ENCODE measurements around the gene CACHD1.

Gene CACHD1

DNA sequence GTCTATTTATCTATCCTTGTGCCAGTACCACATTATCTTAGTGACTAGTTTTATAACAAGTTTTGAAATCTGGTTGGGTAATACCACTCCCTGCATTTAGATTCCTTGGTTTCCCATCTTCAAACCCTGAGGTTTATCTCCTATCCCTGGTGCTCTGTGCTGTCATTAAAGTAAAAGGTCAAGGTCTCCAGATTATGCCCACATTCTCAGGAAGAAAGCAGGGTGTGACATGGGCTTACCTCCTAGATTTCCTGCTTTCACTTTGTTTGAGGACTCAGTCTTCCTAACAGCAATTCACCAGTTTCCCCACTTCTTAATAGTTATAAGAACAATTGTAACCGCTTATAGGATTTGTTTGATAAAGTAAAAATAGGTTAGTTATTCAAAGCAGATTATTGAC, 86.0 kb downstream of the CACHD1 start:
- DNase-seq, result no peak

- no peak for DNase-seq
Measured at GRCh38 chr1:64561993-64562392, 92.1 kb downstream of the CACHD1 start.

DNA sequence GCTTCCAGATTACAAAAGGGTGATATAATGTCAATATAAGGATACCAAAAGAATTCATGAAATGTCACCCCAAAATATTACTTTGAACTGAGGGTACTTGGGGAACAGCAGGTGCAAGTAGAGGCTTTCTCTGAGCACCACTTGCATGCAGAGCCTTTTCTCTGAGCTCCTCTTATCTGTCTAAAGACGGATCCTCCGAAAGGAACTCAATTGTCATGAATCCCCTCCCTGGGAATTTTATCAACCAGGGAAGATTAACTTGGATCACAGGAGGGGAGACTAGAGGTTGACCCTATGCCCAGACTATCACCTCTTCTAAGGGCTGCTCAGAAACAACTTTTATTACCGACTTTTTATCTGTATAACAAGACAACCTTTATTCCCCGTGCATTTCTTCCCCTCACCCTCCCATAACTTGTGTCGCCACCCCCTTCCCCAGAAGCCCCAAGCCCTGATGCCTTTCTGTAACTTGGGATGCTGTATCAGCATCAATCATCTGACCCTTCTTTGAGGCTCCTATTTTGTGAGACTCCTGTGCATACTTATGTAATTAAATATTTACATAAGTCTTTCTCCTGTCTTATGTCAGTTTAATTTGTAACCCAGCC, 94.1 kb downstream of the CACHD1 start:
- DNase-seq, result no peak

- no peak for DNase-seq
Measured at GRCh38 chr1:64564891-64565290, 95.0 kb downstream of the CACHD1 start.

GRCh38 chr1:64567426-64568170, 97.7 kb downstream of the CACHD1 start:
- no peak for DNase-seq

DNA sequence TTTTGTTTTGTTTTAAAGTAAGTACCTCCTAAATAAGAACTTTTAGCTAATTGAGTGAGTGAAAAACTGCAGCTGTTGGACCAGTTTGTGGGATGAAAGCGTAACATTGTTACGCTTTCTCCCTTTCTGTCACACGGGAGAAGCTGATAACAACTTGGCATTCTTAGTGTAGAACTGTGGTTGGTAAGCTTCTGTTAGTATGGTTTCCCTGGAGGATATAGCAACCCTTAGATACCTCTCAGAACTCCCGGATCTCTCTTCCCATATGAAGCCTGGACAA, 98.2 kb downstream of the CACHD1 start:
- no peak for DNase-seq

- DNase-seq, result peak in 1 of 3 donors; percentile 15
Measured at GRCh38 chr1:64569411-64569810, 99.5 kb downstream of the CACHD1 start.

- DNase-seq, result no peak
Measured at GRCh38 chr1:64570267-64570855, 100.4 kb downstream of the CACHD1 start.

DNA sequence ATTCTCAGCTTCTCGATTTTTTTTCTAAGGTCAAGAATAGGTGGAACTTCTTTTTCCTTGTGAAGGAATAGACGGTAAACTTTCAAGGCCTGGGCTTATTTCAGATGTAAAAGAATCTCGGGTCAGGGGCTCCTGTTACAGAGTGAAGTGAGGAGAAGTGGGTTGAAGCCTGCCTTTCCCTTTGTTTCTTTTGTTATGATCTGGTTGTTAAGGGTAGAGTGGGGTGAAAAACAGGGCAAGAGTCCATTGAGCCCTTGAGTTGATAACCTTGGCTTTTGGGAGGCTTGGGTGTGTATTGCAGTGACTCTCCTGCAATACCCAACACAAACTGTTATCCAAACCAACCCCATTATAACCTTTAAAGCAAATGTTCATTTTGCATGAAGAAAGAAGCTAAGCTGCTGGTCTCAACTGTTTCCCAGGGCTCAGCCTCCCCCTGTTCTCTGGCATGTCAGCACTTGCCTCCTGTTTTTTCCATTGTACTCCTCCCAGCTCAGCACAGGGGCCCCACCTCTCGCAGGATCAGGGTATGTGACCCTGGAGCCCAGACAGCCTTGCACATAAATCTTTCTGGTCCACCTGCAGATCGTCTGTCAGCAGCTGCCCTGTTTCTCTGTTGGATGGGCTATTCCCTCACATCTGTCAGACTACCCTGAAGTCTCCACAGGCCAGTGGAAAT, 102.4 kb downstream of the CACHD1 start:
- DNase-seq, result no peak

GRCh38 chr1:64574301-64574700, 104.4 kb downstream of the CACHD1 start:
- DNase-seq, result no peak

DNA sequence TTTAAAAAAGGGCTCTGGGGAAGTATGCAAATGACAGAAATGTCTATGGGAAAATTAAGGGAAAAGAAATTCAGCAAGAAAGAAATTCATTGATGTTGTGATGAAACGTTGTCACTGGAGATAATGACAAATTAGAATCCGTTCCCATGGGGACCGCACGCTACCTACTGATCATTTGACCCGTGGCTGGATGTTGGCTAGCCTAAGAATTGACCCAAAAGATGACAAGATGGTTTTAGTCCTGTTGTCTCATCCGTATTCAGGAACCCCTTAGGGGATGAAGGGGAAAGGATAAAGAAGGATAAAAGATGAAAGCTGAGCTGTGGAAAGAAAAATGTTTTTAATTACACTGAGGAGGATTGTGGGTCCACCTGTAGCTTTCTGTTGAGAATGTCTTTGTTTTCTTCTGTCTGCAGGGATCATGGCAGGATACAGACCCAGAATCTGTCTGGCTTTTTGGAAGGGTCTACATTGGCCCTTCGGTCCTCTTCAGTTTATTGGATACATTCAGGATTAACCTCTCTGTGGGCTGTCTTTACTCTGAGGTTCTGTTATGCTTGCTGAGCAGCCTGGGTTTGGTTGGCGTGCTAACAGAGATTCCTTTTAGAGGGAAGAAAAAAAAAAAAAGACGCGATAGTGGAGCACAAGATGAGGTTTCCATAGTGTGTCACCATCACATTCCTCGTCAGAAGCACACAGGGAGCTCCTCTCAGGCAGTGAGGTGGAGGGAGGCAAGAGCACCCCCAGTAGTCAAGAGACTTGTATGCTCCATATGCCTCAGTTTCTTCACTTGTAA, 106.2 kb downstream of the CACHD1 start:
- no peak for DNase-seq

DNA sequence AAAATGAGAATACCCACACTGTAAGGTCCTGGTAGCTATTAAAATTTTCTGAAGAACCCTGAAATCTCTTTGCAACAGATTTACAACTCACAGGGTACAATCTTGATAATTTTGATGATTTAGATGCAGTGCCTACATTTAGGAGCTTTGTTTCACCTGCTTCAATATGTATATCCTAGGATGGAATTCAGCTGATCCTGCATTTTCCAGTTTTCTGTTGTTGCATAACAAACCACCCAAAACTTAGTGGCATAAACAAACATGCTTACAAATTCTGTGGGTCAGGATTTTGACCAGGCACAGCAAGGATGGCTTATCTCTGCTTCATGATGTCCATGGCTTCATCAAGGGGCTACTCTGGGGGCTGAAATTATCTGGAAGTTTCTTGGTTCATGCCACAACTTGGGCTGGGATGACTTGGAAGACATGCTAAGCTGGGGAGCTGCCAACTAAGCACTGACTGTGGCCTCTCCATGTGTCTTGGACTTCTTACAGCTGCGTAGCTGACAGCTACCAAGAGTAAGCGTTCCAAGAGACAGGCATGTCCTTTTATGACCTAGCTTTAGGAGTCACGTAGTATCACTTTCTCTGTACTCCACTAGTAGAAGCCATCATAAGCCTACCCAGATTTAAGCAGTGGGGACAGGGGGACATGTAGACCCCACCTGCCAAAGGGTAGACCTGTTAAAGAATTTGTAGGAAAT, 108.5 kb downstream of the CACHD1 start:
- no peak for DNase-seq

DNA sequence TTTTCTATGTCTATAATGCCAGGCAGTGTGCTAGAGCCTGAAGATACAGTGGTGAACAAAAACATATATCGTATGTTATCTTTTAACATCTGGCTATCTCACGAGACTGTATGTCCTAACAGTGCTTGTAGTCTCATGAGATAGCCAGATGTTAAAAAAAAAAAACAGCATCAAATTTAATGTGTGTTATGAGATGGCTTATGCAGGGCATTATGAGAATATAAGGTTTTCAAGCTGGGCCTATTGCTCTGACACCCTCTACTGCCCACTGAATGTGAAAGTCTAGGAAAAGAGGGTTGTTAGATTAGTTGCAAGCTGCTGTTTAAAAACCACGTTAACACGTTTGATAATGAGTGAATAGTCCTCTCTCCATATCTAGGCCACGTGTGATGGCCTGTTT, 109.8 kb downstream of the CACHD1 start:
- DNase-seq, result no peak

DNA sequence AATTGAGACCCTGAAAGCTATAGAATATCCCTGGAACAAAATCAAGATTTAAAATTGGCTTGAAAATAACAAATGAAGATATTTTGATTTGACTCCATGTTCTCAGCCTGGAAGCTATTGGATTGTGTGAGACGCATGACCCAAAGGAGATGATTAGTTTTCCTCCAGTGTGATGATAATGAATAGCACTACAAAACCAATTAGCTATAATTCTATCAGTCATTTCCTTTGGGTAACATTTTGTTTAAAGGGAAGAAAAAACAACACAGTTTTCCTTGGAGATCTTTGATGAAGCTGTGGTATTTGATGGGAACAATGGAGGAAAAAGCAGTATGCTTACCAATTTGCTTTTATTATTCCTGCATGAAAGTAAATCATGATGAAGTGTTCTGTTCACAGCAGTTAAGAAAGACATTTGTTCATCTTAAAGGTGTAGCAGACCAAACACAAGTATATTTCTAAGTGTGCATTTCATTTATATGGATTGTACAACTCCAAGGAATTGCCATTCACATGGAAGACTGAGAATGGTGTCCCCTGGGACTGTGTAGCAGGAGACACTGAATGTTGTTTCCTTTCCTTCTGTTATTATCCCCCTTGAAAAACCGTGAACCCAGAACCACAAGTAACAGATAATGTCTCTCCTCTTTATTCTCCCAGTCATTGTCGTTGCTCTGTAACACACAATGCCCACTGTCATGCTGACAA, 111.4 kb downstream of the CACHD1 start:
- DNase-seq, result no peak

DNA sequence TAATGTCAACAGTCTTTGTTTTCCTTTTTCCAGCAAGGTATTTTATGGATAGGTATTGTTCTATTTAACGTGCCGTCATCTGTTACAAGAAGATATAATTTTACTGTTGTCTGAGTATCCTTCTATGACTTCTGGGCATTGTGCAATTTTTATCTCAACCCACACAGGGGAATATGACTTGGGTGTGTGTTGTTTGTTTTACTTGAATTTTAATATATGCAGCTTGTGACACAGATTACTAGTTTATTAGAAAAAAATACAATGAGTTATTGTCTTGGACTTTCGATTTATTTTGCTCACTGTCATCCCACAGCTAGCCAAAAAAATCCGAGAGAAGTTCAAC, 111.9 kb downstream of the CACHD1 start:
- no peak for DNase-seq

DNA sequence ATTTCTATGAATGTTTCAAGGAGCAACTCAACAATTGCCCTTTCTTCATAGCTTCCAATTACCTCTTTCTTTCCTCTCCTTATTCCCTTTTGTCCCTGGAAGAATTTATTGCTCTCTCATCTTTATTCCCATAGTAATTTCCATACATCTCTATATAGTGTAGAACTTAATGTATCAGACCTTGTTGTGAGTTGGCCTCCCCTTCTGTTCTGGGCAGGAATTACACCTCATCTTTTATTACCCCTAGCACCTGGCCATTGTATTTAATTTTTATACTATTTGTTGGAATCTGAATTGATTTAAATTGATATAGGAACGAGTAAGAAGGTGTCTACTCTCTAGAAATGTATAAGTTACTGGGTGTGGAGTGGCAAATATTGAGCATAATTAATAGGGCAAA, 114.5 kb downstream of the CACHD1 start:
- DNase-seq, result peak in 1 of 3 donors; percentile 6

DNA sequence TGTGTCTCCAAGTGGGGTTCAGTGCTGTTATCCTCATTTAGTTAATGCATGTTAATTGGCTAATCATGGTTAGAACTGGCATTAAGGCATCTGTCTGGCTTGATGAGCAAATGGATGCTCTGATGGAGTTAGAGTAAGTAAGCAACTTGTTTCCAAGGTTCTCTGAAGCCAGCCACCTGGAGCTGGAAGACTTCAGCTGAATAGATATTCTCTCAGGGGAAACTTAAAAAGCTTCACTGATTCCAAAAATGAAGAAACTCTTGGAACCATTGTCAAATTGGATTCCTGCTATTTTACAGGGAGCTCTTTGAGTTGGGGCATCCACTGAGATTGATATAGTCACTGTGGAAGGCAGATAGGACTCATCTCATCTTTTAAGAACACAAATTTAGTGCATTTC, 118.9 kb downstream of the CACHD1 start:
- no peak for DNase-seq

DNA sequence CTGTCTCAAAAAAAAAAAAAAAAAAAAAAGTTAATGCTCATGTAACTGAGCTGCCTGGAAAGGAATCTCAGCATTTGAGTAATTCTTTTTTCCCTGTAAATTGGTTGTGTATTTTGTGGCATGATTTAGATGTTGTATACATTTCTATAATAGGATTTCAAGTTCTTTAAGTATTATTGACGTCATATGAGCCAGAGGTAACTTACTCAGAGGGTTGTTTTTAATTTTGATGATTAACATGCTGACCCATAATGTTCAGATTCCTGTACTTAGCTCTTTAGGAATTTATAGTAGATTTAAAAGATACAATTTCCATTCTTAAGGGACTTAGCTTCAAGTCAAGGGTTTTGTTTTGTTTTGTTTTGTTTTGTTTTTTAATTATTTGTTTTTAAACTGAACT, 120.4 kb downstream of the CACHD1 start:
- no peak for DNase-seq

GRCh38 chr1:64594446-64594845, 124.5 kb downstream of the CACHD1 start:
- DNase-seq, result no peak

- DNase-seq, result no peak
Measured at GRCh38 chr1:64595871-64596515, 126.1 kb downstream of the CACHD1 start.

GRCh38 chr1:64597113-64597512, 127.2 kb downstream of the CACHD1 start:
- no peak for DNase-seq
